Hepatocyte (in vitro differentiated cells): Measurements from ENCODE around the gene PPM1L.

ENCODE experiments used
- CTCF ChIP-seq: fragments of 200-600 bp; sonication (generic); IDR thresholded peaks from 2 replicates; pipeline ENCODE4 v1.5.1; 2016; ENCODE audit warnings: antibody characterized with exemption, mild to moderate bottlenecking; ENCODE audit not compliant: poor library complexity
- EZH2 ChIP-seq: fragments of 200-600 bp; sonication (generic); IDR thresholded peaks from 2 replicates; pipeline ENCODE4 v1.6.1; 2016; ENCODE audit warnings: antibody characterized with exemption, mild to moderate bottlenecking, borderline replicate concordance
- EZH2phosphoT487 ChIP-seq: fragments of 200-600 bp; sonication (generic); IDR thresholded peaks from one replicate; pipeline ENCODE4 v1.6.1; 2018; ENCODE audit warnings: antibody characterized with exemption, mild to moderate bottlenecking, low read depth, moderate library complexity; ENCODE audit not compliant: unreplicated experiment, severe bottlenecking

GRCh38 chr3:160748787-160749186 lies 7.2 kb upstream of the PPM1L start:
- TF ChIP-seq CTCF (no peak), EZH2phosphoT487 (no peak), EZH2 (no peak)
